ENCODE results near the gene LHX8.

DNA sequence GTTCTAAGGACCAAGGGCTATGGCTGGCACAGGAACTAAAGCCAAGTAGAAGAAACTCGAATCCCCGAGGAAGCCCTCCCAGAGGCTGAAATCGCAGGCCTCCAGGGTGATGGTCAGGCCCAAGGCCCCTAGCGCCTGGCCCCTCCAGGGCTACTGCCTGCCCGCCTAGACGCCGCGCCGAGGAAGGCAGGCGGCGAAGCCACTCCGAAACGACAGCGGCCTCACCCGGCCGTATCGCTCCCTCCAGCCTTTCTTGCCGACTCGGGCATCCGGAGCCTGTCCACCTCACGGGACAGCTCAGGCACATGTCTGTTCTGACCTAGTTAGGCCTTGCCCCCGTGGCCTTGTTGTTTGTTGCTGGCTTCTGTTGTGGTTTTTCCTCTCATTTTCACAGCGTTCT is 9.7 kb upstream of the LHX8 start:
- TF ChIP-seq, protein P1, sequence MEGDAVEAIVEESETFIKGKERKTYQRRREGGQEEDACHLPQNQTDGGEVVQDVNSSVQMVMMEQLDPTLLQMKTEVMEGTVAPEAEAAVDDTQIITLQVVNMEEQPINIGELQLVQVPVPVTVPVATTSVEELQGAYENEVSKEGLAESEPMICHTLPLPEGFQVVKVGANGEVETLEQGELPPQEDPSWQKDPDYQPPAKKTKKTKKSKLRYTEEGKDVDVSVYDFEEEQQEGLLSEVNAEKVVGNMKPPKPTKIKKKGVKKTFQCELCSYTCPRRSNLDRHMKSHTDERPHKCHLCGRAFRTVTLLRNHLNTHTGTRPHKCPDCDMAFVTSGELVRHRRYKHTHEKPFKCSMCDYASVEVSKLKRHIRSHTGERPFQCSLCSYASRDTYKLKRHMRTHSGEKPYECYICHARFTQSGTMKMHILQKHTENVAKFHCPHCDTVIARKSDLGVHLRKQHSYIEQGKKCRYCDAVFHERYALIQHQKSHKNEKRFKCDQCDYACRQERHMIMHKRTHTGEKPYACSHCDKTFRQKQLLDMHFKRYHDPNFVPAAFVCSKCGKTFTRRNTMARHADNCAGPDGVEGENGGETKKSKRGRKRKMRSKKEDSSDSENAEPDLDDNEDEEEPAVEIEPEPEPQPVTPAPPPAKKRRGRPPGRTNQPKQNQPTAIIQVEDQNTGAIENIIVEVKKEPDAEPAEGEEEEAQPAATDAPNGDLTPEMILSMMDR (IDR thresholded peaks at IDR 0.05; ENCODE audit: low read depth, low read length, poor library complexity, severe bottlenecking) = no peak
- no peak for TF ChIP-seq EZH2phosphoT487 (IDR thresholded peaks at IDR 0.05; ENCODE audit: borderline replicate concordance, low read length)
